Skin of body (tissue), 2 donors: ENCODE results near the gene TPSB2. TPM values are rescaled to one million over a fixed set of nuclear protein-coding genes. Genes with fewer than 3 reads are reported as not detected.
"Not testable (repeated sequence)": the region's sequence is repeated elsewhere in the genome, so short reads cannot be mapped to it uniquely, and the experiment has no call there.

Experiments
- DNase-seq: peaks from one replicate; lab custom pipeline; 2025; lab: John Stamatoyannopoulos, UW
- total RNA-seq: library from RNA; depleted of rRNA; stranded (reverse); fragments of >200 nt; gene quantifications from one replicate; pipeline ENCODE4 v1.2.3, GENCODE V29; 2014

TPSB2 gene
- total RNA-seq, 1 donor from 2014 or later = 3.9 TPM

DNA sequence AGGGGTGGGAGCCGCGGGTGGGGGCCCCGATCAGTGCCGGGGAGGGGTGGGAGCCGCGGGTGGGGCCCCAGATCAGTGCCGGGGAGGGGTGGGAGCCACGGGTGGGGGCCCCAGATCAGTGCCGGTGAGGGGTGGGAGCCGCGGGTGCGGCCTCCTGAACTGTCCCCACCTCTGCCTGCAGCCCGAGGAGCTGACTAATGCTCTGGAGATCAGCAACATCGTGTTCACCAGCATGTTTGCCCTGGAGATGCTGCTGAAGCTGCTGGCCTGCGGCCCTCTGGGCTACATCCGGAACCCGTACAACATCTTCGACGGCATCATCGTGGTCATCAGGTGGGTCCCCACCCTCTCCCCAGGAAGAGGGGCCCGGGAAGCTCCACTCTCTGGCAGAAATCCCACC lies 25.1 kb downstream of the TPSB2 start:
- DNase-seq = no peak

DNA sequence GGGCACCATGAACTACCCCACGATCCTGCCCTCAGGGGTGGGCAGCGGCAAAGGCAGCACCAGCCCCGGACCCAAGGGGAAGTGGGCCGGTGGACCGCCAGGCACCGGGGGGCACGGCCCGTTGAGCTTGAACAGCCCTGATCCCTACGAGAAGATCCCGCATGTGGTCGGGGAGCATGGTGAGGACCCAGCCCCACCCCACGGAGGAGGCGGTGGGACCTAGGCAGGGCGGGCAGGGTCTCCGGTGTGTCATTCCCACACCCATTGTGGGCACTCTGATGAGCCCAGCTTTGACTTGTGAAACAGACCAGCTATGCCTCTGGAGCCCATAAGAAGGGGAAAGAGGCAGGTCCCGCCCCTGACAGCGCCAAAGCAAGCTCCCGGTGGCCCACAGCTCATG lies 27.7 kb downstream of the TPSB2 start:
- DNase-seq = no peak

DNA sequence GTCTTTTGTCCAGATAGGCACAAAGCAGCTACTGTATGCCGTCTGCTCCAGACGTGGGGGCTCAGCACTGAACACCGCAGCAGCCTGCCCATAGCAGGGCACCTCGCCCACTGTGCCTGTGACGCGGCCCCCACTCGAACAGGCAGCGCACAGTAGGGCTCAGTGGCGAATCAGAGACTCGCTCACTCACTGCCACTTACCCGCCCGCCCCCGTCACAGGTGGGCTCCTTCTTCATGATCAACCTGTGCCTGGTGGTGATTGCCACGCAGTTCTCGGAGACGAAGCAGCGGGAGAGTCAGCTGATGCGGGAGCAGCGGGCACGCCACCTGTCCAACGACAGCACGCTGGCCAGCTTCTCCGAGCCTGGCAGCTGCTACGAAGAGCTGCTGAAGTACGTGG lies 28.5 kb downstream of the TPSB2 start:
- DNase-seq = no peak

DNA sequence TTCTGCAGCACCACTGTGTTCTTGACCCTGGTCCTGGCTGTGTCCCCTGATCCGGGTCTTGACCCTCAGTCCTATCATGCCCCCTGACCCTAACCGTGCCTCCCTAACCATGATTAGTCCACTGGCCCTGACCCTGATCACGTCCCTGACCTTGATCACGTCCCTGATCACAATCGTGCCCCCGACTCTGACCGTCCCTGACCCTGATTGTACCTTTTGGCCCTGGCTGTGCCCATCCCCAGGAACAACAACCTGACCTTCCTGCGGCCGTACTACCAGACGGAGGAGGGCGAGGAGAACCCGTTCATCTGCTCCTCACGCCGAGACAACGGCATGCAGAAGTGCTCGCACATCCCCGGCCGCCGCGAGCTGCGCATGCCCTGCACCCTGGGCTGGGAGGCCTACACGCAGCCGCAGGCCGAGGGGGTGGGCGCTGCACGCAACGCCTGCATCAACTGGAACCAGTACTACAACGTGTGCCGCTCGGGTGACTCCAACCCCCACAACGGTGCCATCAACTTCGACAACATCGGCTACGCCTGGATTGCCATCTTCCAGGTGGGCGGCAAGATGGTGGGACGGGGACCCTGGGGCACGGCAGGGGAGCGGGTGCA lies 29.9 kb downstream of the TPSB2 start:
- DNase-seq = no peak

DNA sequence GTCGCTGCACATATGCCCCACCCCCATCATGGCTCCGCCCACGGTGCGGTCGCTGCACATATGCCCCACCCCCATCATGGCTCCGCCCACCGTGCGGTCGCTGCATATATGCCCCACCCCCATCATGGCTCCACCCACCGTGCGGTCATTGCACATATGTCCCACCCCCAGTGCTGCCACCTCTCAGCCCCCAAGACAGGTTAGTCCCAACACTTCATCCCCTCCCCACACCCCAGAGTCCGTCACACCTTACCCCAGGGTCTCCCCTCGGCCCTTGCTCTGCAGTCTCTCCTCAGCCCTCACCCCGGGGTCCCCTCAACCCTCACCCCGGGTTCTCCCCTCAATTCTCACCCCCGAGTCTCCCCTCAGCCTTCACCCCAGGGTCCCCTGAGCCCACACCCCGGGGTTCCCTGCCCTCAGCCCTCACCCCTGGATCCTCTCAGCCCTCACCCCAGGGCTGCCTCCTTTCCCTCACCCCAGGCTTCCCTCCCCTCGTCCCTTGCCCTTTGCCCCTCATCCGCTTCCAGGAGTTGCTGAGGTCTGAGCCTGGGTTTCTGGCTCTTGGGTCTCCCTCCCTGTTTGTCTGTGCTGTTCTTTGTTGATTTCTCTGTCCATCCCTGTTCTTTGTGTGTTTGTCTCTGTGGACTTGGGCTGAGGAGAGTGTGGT lies 30.5 kb downstream of the TPSB2 start:
- no peak for DNase-seq

DNA sequence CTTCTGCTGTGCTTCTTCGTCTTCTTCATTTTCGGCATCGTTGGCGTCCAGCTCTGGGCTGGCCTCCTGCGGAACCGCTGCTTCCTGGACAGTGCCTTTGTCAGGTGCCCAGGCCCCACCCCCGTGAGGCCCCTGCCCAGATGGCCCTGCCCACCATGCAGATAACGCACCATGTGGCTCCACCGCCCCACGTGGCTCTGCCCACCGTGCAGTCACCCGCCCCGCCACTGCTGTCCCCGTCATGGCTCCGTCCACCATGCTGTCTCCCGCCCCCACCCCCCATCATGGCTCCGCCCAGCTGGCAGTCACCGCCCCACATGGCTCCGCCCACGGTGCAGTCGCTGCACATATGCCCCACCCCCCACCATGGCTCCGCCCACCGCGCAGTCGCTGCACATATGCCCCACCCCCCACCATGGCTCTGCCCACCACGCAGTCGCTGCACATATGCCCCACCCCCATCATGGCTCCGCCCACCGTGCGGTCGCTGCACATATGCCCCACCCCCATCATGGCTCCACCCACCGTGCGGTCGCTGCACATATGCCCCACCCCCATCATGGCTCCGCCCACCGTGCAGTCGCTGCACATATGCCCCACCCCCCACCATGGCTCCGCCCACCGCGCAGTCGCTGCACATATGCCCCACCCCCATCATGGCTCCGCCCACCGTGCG lies 31.2 kb downstream of the TPSB2 start:
- not testable (repeated sequence) for DNase-seq

DNA sequence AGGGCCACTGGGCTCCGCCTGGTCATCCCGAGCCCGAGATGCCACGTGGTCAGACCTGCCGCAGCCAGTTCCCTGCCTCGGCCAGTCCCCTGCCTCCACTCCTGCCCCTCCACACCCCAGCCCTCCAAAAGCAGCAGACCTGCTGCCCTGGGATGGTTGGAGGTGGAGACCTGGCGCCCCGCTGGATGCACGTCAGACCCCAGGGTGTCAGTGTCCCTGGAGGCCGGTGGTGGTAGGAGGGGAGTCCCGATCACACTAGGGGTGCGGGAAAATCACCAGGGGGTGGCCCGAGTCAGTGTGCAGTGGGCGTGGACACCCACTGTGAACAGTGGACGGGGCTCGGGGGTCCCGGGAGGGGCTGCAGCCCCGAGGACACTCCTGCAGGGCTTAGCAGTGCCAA lies 31.8 kb downstream of the TPSB2 start:
- no peak for DNase-seq

DNA sequence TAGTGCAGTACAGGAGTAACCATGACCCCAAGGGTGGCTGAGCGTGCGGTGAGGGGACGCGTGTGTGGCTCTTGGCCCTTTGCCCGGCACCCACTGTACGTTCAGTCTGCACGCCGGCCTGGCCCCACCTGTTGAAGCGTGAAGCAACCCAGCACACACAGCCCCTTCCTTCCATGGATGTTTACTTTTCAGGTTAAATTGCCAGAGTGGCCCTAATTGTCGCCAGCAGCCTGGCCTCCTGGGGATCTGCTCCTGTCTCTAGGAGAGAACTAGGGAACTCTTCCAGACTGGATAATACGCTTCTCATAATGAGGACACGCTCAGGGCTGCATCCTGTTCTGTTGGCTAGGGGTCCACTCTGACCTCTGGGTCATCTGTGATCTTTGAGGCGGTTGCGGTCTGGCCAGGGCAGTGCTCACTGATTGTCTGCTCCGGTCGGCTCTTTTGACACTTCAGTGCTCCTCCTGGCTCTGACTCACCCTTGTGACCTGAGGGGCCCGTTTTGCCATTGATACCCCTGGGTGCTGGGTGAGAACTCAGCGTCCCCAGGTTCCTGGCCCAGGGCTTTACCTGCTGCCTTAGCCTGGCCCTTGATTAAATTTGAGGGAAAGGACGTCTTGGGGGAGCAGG lies 32.6 kb downstream of the TPSB2 start:
- no peak for DNase-seq

DNA sequence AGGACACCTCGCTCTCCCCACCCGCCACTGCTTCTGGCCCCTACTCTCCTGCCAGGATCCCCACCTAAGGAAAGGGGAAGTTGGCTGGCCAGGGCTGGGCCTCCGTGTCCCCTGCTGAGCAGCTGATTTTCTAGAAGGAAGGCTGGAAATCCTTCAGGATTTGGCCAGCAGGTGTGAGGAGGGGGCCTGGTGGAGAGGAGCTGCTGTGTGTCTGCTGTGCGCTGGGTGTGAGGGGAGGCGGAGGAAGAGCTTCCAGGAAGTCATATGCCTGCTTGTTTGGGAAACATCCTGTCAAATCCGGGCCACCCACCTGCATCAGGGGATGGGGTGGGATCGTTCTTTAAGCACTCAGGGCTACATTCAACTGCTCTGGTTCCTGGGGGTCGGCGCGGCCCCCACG lies 33.5 kb downstream of the TPSB2 start:
- DNase-seq = no peak

DNA sequence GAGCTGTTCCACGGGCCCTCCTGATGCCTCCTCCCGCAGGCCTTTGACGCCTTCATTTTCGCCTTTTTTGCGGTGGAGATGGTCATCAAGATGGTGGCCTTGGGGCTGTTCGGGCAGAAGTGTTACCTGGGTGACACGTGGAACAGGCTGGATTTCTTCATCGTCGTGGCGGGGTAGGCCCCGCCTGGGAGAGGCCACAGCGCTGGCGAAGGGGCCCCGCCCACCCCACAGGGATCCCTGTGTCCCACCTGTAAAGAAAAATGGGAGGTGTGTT lies 34.7 kb downstream of the TPSB2 start:
- no peak for DNase-seq

DNA sequence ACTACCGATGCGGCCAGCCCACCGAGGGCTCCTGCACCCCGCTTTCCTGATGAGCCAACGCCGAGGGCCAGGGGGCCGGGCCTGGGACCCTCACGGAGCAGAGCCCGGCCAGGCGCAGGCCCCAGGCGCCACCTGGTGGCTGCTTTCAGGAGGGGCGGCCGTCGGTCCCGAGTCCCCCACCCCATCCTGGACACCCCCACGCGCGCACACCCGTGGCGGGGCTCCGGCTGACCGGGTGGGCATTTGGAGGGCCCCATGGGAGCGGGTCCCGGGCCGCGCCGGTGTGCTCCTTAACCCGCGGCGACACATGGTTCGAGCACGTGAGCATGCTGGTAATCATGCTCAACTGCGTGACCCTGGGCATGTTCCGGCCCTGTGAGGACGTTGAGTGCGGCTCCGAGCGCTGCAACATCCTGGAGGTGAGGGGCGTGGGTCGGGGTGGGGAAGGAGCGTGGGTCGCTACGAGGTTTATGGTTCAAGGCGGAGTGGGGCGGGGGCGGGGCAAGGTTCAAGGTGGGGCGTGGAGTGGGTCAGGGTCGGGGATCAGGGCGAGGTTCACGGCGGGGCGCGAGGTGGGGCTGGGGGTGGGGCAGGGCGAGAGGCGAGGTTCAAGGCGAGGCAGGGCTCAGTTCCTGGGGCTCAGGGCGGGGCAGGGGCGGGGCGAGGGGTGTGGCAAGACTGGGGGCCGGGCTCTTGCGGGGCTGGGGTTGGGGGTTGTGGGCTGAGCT lies 35.2 kb downstream of the TPSB2 start:
- DNase-seq = no peak

DNA sequence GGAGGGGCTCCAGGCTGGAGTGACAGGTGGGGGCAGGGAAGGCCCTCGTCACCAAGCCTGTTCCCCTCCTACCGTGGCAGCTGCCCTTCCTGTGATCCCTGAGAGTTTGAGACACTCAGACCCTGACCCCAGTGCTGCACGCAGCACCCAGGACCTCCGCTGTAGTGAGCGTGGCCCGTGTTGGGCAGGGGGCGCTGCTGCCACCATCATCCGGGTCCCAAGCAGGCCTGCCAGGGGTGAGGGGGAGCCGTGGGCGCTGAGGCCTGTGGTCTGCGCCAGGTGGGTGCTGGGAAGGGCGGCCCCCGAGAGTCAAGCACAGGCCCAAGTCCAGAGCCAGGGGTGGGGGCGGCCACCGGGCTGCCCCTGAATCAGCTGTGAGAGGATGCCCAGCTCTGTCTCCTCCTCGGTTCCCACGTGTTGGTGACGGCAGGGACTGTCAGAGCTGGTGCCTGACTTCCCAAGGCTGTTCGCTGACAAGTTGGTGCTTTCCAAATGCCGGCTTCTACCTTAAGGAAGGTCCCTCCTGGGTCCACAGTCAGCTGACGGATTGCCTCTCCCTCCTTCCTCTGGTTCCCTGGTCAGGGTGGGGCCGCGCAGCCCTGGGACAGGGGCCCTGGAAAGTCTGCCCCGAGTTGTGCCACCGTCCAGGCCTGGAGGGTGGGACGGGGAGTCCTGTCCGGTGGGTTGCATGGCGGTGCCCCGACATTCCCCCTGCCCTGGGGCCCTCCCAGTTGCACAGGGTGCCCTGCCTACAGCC lies 36.0 kb downstream of the TPSB2 start:
- no peak for DNase-seq

DNA sequence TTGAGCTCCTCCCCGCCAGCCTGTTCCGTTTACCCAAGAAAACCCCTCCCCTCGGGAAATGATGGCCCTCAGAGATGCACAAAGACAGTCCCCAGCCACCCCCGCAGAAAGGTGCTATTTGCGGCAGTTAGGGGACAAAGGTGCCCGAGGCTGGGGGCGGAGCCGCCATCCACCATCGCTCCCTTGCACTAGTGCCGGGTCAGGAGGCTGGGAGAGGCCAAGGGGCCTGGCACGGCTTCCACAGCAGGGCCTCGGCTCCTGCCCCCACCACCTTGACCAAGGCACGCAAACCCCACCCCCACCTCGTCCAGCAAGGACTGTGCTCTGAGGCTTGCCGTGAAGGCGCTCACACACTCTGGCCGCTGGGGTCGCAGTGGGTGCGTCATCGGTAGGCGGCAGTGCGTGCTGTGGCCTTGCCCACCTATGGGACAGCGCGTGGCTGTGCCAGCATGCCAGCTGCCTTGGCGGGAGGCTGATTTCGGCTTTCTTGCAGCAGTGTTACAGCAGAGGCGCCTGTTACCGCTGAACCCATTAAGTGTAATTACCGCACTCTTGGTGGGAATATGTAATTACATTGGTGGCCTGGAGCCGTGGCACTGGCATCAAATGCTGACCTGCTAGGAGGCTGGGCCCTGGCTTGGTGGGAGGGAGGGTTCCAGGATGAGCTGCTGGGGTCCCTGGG lies 36.7 kb downstream of the TPSB2 start:
- DNase-seq = no peak

DNA sequence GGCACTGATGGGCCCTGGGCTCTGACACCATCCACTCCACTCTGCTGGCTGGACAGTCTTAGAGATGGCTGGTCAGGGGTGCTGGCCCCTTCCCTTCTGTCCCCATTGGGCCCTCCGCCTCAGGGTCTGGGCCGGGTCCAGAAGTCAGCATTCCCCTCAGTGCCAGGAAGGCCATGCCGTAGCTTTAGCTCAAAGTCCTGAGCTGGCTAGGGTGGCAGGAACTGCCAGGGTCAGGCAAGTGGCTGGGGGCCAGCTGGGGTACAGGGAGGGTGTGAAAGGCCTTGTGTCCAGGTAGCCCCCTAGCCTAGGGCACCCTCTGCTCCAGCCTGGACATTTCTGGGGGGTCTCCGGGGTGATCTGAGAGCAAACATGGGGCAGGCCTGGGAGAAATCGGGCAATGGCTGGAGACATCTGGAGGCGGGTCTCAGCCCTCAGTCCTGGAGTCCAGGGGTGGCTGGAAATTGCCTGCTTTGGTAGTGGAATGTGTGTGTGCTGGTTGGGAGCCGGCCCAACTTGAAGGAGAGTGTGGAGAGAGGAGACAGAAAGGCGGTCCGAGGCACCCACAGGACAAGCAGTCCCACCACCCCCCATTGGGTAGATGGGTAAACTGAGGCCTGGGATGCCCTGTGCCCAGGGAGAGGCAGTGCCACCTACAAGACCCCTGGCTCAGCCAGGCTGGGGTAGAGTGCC lies 37.5 kb downstream of the TPSB2 start:
- DNase-seq = no peak

DNA sequence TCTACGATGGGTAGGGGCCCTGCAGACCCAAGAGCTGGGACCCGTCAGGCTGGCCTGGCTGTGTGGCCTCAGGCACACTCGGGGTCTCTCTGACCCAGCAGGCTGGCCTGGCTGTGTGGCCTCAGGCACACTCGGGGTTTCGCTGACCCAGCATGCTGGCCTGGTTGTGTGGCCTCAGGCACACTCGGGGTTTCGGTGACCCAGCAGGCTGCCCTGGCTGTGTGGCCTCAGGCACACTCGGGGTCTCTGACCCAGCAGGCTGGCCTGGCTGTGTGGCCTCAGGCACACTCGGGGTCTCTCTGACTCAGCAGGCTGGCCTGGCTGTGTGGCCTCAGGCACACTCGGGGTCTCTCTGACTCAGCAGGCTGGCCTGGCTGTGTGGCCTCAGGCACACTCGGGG lies 39.2 kb downstream of the TPSB2 start:
- DNase-seq = not testable (repeated sequence)

DNA sequence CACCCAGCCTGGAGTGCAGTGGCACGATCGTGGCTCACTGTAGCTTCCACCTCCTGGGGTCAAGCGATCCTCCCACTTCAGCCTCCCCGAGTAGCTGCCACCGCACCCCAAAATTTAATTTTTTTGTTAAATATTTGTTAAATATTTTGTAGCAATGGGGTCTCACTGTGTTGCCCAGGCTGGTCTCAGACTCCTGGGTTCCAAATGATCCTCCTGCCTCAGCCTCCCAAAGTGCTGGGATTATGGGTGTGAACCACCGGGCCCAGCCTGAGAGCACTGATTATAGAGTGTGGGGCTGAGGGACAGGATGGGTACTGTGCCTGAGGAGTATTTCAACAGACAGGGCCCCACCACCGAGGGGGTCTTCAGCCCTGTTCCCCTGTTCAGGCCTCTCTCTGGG lies 40.5 kb downstream of the TPSB2 start:
- no peak for DNase-seq

DNA sequence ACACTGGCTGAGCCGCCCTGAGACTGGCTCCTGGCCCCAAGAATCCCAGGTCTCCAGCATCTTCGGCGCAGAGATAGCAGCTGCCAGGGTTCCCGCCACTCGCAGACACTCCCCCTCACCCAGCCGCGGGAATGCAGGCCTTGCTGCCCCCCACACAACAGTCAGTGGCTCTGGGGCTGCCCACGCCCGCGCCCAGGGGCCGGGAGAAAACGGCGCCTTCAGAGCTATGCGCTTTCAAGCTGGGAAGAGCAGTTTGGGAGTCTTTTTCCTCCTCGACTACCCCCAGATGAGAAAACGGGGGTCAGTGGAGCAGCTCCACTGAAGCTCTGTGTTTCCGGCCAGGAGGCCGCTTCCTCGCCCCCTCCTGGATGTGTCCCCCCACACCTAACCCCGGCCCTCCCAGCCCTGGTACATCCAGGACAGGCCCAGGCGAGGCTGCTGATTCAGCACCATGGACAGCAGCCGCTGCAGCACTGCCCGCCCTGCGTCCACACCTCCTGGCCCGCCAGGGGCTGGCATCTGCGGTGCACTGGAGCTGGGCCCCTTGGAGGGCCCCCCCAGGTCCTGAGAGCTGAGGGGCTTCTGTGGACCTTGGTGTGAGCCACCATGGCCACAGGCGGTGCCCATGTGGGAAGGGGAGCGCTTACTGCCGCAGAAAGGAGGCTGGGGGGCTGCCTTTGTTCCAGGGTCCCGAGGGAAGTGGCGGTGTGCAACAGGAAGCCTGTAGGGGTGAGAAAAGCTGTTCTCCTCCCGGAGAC lies 41.4 kb downstream of the TPSB2 start:
- no peak for DNase-seq

DNA sequence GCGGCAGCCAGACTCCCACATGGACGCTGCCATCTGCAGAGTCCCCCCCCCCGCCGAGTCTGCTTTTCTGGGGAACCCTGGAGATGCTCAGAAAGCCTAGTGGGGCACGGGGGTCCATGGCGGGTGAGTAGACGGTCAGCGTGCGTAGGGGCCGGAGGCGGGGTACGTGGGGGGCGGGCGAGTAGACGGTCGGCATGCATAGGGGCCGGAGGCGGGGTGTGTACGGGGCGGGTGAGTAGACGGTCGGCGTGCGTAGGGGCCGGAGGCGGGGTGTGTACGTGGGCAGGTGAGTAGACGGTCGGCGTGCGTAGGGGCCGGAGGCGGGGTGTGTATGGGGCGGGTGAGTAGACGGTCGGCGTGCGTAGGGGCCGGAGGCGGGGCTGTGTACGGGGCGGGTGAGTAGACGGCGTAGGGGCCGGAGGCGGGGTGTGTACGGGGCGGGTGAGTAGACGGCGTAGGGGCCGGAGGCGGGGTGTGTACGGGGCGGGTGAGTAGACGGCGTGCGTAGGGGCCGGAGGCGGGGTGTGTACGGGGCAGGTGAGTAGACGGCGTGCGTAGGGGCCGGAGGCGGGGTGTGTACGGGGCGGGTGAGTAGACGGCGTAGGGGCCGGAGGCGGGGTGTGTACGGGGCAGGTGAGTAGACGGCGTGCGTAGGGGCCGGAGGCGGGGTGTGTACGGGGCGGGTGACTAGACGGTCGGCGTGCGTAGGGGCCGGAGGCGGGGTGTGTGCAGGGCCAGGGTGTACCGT lies 44.4 kb downstream of the TPSB2 start:
- not testable (repeated sequence) for DNase-seq

DNA sequence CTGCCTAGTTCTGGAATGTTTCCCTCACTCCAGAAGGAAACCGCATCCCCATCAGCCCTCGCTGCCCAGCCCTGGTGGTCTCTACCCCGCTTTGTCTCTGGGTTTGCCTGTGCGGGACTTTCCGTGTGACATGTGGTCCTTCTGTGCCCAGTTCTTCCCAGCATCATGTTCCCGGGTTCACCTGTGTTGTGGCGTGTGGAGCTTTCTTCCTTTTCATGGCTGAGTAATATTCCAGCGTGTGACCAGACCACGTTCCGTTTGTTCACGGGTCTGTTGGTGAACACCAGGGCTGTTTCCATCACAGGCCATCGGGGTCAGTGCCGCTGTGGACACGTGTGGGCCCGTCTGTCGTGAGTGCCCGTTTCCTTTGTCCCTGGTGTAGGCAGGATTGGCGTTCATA lies 45.0 kb downstream of the TPSB2 start:
- no peak for DNase-seq
